Kasumi-1 (cell line): ENCODE results near the gene MIER2.
"Not testable (repeated sequence)": the region's sequence is repeated elsewhere in the genome, so short reads cannot be mapped to it uniquely, and the experiment has no call there.

ENCODE experiments used
- DNase-seq, 2 experiments: peaks; one replicate each; lab custom pipeline; 2025; lab: John Stamatoyannopoulos, UW

Gene MIER2

GRCh38 chr19:282501-282900, 62.1 kb downstream of the MIER2 start:
- no peak for DNase-seq

- no peak for DNase-seq
Observed at GRCh38 chr19:281992-282391, 62.6 kb downstream of the MIER2 start.

GRCh38 chr19:281156-281853, 63.3 kb downstream of the MIER2 start:
- DNase-seq = no peak

GRCh38 chr19:280541-281009, 64.0 kb downstream of the MIER2 start:
- no peak for DNase-seq

GRCh38 chr19:279656-280055, 64.9 kb downstream of the MIER2 start:
- no peak for DNase-seq

GRCh38 chr19:279231-279630, 65.4 kb downstream of the MIER2 start:
- no peak for DNase-seq

GRCh38 chr19:277581-278165, 66.9 kb downstream of the MIER2 start:
- DNase-seq = peak; percentile 24 to 40

- no peak for DNase-seq
Observed at GRCh38 chr19:277131-277530, 67.5 kb downstream of the MIER2 start.

- no peak for DNase-seq
Observed at GRCh38 chr19:275958-276646, 68.5 kb downstream of the MIER2 start.

GRCh38 chr19:275000-275399, 69.6 kb downstream of the MIER2 start:
- no peak for DNase-seq

GRCh38 chr19:273393-273792, 71.2 kb downstream of the MIER2 start:
- no peak for DNase-seq

GRCh38 chr19:271856-272255, 72.7 kb downstream of the MIER2 start:
- DNase-seq = no peak

- not testable (repeated sequence) for DNase-seq
Observed at GRCh38 chr19:270766-271318, 73.8 kb downstream of the MIER2 start.

GRCh38 chr19:269241-269640, 75.4 kb downstream of the MIER2 start:
- no peak for DNase-seq

- no peak for DNase-seq
Observed at GRCh38 chr19:262125-262524, 82.5 kb downstream of the MIER2 start.

- not testable (repeated sequence) for DNase-seq
Observed at GRCh38 chr19:256804-257203, 87.8 kb downstream of the MIER2 start.
